WERI-Rb-1 (cell line): ENCODE measurements around the gene EYA2.
A peak's percentile ranks its signal among the peaks of the same experiment; 100 is the strongest.

ENCODE experiments used
- DNase-seq: peaks from one replicate; pipeline ENCODE4 v3.0.0-alpha.2; 2020
- H3K27ac ChIP-seq: fragments of 250-450 bp; sonication (Bioruptor Pico); 2 replicates; pipeline ENCODE4 v1.5.1; 2020; ENCODE audit warnings: mild to moderate bottlenecking, moderate library complexity
- H3K27me3 ChIP-seq: fragments of 250-450 bp; sonication (Bioruptor Pico); 2 replicates; pipeline ENCODE4 v1.5.1; 2021; ENCODE audit warnings: mild to moderate bottlenecking, low read depth, moderate library complexity; ENCODE audit not compliant: insufficient read depth, severe bottlenecking
- H3K36me3 ChIP-seq: fragments of 250-450 bp; sonication (Bioruptor Pico); 2 replicates; pipeline ENCODE4 v1.5.1; 2020; ENCODE audit warnings: mild to moderate bottlenecking, moderate library complexity
- H3K4me3 ChIP-seq: 2 replicates; pipeline ENCODE4 v1.5.1; 2011; ENCODE audit warnings: low read depth, mild to moderate bottlenecking, control low read depth, low read length
- H3K9me3 ChIP-seq: fragments of 250-450 bp; sonication (Bioruptor Pico); 2 replicates; pipeline ENCODE4 v1.5.1; 2021; ENCODE audit warnings: mild to moderate bottlenecking, moderate library complexity; ENCODE audit not compliant: severe bottlenecking
- CTCF ChIP-seq: IDR thresholded peaks from 2 replicates; pipeline ENCODE4 v1.5.1; 2011; ENCODE audit warnings: low read depth, mild to moderate bottlenecking, control low read depth, inconsistent platforms, low read length

Gene EYA2

GRCh38 chr20:46967646-46968045 lies 73.0 kb downstream of the EYA2 start:
- Histone ChIP-seq H3K36me3 (peaks cover 7% of the 10 kb centered on the region), H3K27me3 (no peaks in the 10 kb centered on the region), H3K9me3 (no peaks in the 10 kb centered on the region), H3K4me3 (no peak overlapping the region), H3K27ac (no peak overlapping the region)
- TF ChIP-seq CTCF = peak; percentile 31
- no peak for DNase-seq

- no peak for TF ChIP-seq CTCF
- peak; percentile 67 for DNase-seq
- no peaks in the 10 kb centered on the region; the same call in 1 of the 2 replicates for H3K36me3 ChIP-seq
- H3K4me3 ChIP-seq = no peak overlapping the region
- H3K9me3 ChIP-seq = no peaks in the 10 kb centered on the region
- H3K27me3 ChIP-seq = no peaks in the 10 kb centered on the region
- H3K27ac ChIP-seq = peak overlapping the region; percentile 68
Observed at GRCh38 chr20:46970937-46971630, 76.4 kb downstream of the EYA2 start.

- TF ChIP-seq CTCF = no peak
- H3K27me3 ChIP-seq = no peaks in the 10 kb centered on the region
- peak; percentile 51 for DNase-seq
- no peaks in the 10 kb centered on the region for H3K9me3 ChIP-seq
- peaks cover 3% of the 10 kb centered on the region for H3K36me3 ChIP-seq
- H3K27ac ChIP-seq = peak overlapping the region; percentile 68
- no peak overlapping the region for H3K4me3 ChIP-seq
Observed at GRCh38 chr20:46973766-46974165, 79.1 kb downstream of the EYA2 start.

- DNase-seq = no peak
- H3K27me3 ChIP-seq = no peaks in the 10 kb centered on the region
- TF ChIP-seq CTCF = no peak
- H3K4me3 ChIP-seq = no peak overlapping the region
- peaks cover 3% of the 10 kb centered on the region for H3K36me3 ChIP-seq
- H3K9me3 ChIP-seq = no peaks in the 10 kb centered on the region
- peak overlapping the region; percentile 68 for H3K27ac ChIP-seq
Observed at GRCh38 chr20:46974669-46975434, 80.2 kb downstream of the EYA2 start.

GRCh38 chr20:46975976-46976375 lies 81.3 kb downstream of the EYA2 start:
- no peak for DNase-seq
- Histone ChIP-seq H3K27me3 (no peaks in the 10 kb centered on the region), H3K4me3 (no peak overlapping the region), H3K27ac (no peak overlapping the region), H3K9me3 (no peaks in the 10 kb centered on the region), H3K36me3 (peaks cover 3% of the 10 kb centered on the region)
- TF ChIP-seq CTCF = no peak
